Measurements from ENCODE around the gene GRM8.

DNA sequence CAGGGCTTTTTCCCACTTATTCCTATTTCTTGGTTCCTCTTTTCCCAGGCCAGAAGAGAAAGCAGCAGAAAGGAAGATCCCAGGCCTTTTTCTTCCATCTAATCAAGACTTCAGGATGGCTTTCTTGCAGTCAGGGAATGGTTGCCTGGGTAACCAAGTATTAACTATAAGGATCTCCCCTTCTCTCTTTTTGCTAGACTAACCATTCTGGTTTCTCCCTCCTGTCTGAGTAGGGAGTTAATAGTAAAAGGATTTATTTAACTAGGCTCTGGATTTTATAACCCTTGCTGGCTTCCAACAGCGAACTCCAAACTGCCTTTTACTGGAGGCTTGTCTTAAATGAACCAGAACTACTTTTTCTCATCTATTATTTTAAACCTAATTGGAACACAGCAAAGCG is 90.4 kb downstream of the GRM8 start:
- TF ChIP-seq SMC3 (conservative IDR thresholded peaks at IDR 0.05; ENCODE audit: poor library complexity), result no peak
- TF ChIP-seq EZH2 (IDR thresholded peaks at IDR 0.05; ENCODE audit: borderline replicate concordance, insufficient read depth, low read length, poor library complexity, severe bottlenecking), result no peak
- TF ChIP-seq CTCF (IDR thresholded peaks at IDR 0.05; ENCODE audit: poor library complexity, severe bottlenecking), result no peak
- no peak for TF ChIP-seq EP300 (conservative IDR thresholded peaks at IDR 0.05; ENCODE audit: poor library complexity, severe bottlenecking)

Data from neural cell (in vitro differentiated cells).